Neural progenitor cell (in vitro differentiated cells): ENCODE measurements around the gene ST7. TPM values are rescaled to one million over a fixed set of nuclear protein-coding genes. Genes with fewer than 3 reads are reported as not detected.
"Not testable (repeated sequence)": the region's sequence is repeated elsewhere in the genome, so short reads cannot be mapped to it uniquely, and the experiment has no call there.

Source experiments
- DNase-seq: peaks from one replicate; pipeline ENCODE4 v3.0.0-alpha.2; 2016; ENCODE audit warnings: low spot score
- H2AFZ ChIP-seq: fragments of 200-600 bp; sonication (generic); replicated peaks from 2 replicates; pipeline ENCODE4 v1.6.1; 2016; ENCODE audit warnings: antibody characterized with exemption
- H3F3A ChIP-seq: fragments of 200-600 bp; sonication (generic); 2 replicates; pipeline ENCODE4 v1.6.1; 2016; ENCODE audit warnings: antibody characterized with exemption, low read depth
- H3K27ac ChIP-seq: fragments of 200-600 bp; sonication (generic); 2 replicates; pipeline ENCODE4 v1.5.1; 2016; ENCODE audit warnings: mild to moderate bottlenecking
- H3K27me3 ChIP-seq: fragments of 200-600 bp; sonication (generic); 2 replicates; pipeline ENCODE4 v1.6.1; 2016; ENCODE audit warnings: mild to moderate bottlenecking, moderate library complexity
- H3K36me3 ChIP-seq: fragments of 200-600 bp; sonication (generic); 2 replicates; pipeline ENCODE4 v1.5.1; 2016
- H3K4me1 ChIP-seq: fragments of 200-600 bp; sonication (generic); 2 replicates; pipeline ENCODE4 v1.6.1; 2016; ENCODE audit warnings: mixed run types
- H3K4me2 ChIP-seq: fragments of 200-600 bp; sonication (generic); 2 replicates; pipeline ENCODE4 v1.6.1; 2016
- H3K4me3 ChIP-seq: fragments of 200-600 bp; sonication (generic); 2 replicates; pipeline ENCODE4 v1.5.1; 2016
- H3K79me2 ChIP-seq: fragments of 200-600 bp; sonication (generic); 2 replicates; pipeline ENCODE4 v1.6.1; 2016; ENCODE audit warnings: low read depth
- H3K9ac ChIP-seq: fragments of 200-600 bp; sonication (generic); 2 replicates; pipeline ENCODE4 v1.6.1; 2016
- H3K9me3 ChIP-seq: fragments of 200-600 bp; sonication (generic); 2 replicates; pipeline ENCODE4 v1.5.1; 2016; ENCODE audit warnings: low read depth
- H4K20me1 ChIP-seq: fragments of 200-600 bp; sonication (generic); 2 replicates; pipeline ENCODE4 v1.6.1; 2016; ENCODE audit warnings: low read depth
- H3K27ac Mint-ChIP-seq: 3 replicates; pipeline ENCODE4 v1.8.0; 2021; ENCODE audit warnings: mixed read lengths
- H3K27me3 Mint-ChIP-seq: 2 replicates; pipeline ENCODE4 v1.8.0; 2022; ENCODE audit warnings: low read depth, mild to moderate bottlenecking, inconsistent platforms, moderate library complexity, mixed read lengths; ENCODE audit not compliant: insufficient read depth
- H3K36me3 Mint-ChIP-seq: 3 replicates; pipeline ENCODE4 v1.8.0; 2021; ENCODE audit warnings: mixed read lengths
- H3K4me1 Mint-ChIP-seq: 3 replicates; pipeline ENCODE4 v1.8.0; 2021; ENCODE audit warnings: mixed read lengths
- H3K4me3 Mint-ChIP-seq: 3 replicates; pipeline ENCODE4 v1.8.0; 2021; ENCODE audit warnings: mild to moderate bottlenecking, moderate library complexity, mixed read lengths
- H3K9me3 Mint-ChIP-seq: 3 replicates; pipeline ENCODE4 v1.8.0; 2020; ENCODE audit warnings: mixed read lengths
- EZH2 ChIP-seq: fragments of 200-600 bp; sonication (generic); IDR thresholded peaks from 2 replicates; pipeline ENCODE4 v1.6.1; 2017; ENCODE audit warnings: antibody characterized with exemption, mild to moderate bottlenecking, moderate library complexity
- EZH2phosphoT487 ChIP-seq: fragments of 200-600 bp; sonication (generic); IDR thresholded peaks from 2 replicates; pipeline ENCODE4 v1.6.1; 2017; ENCODE audit warnings: antibody characterized with exemption
- total RNA-seq: library from RNA; depleted of rRNA; stranded (reverse); fragments of >200 nt; gene quantifications from 2 replicates; pipeline ENCODE4 v1.2.3, GENCODE V29; 2015; ENCODE audit warnings: low replicate concordance
- TF ChIP-seq, protein P1 (sequence below): fragments of 200-600 bp; sonication (generic); IDR thresholded peaks from 2 replicates; pipeline ENCODE4 v1.5.1; 2017; ENCODE audit warnings: antibody characterized with exemption, mild to moderate bottlenecking

ST7 gene
- total RNA-seq, 1 donor from 2014 or later = 5.8 TPM

GRCh38 chr7:116970238-116970910 is 17.1 kb downstream of the ST7 start:
- Histone ChIP-seq H3K4me3 (no peak overlapping the region), H2AFZ (no peak overlapping the region), H3K4me1 (peaks cover 30% of the 10 kb centered on the region), H3K27me3 (no peaks in the 10 kb centered on the region), H4K20me1 (no peaks in the 10 kb centered on the region), H3K36me3 (no peaks in the 10 kb centered on the region), H3K9me3 (no peaks in the 10 kb centered on the region), H3F3A (peaks cover 11% of the 10 kb centered on the region), H3K79me2 (no peaks in the 10 kb centered on the region), H3K9ac (no peak overlapping the region), H3K4me2 (no peak overlapping the region), H3K27ac (no peak overlapping the region)
- no peak overlapping the region for H3K4me3 Mint-ChIP-seq
- peaks cover 2% of the 10 kb centered on the region for H3K36me3 Mint-ChIP-seq
- peaks cover 2% of the 10 kb centered on the region for H3K27me3 Mint-ChIP-seq
- no peak overlapping the region for H3K27ac Mint-ChIP-seq
- peaks cover 5% of the 10 kb centered on the region for H3K9me3 Mint-ChIP-seq
- H3K4me1 Mint-ChIP-seq = peaks cover 32% of the 10 kb centered on the region
- TF ChIP-seq EZH2 (no peak), EZH2phosphoT487 (no peak)
- TF ChIP-seq, protein P1, sequence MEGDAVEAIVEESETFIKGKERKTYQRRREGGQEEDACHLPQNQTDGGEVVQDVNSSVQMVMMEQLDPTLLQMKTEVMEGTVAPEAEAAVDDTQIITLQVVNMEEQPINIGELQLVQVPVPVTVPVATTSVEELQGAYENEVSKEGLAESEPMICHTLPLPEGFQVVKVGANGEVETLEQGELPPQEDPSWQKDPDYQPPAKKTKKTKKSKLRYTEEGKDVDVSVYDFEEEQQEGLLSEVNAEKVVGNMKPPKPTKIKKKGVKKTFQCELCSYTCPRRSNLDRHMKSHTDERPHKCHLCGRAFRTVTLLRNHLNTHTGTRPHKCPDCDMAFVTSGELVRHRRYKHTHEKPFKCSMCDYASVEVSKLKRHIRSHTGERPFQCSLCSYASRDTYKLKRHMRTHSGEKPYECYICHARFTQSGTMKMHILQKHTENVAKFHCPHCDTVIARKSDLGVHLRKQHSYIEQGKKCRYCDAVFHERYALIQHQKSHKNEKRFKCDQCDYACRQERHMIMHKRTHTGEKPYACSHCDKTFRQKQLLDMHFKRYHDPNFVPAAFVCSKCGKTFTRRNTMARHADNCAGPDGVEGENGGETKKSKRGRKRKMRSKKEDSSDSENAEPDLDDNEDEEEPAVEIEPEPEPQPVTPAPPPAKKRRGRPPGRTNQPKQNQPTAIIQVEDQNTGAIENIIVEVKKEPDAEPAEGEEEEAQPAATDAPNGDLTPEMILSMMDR = no peak
- no peak for DNase-seq

GRCh38 chr7:116971153-116971552 is 17.9 kb downstream of the ST7 start:
- not testable (repeated sequence) for H3K27ac ChIP-seq

GRCh38 chr7:116971869-116972268 is 18.6 kb downstream of the ST7 start:
- H4K20me1 ChIP-seq = no peaks in the 10 kb centered on the region
- no peak overlapping the region for H3K27ac Mint-ChIP-seq

More at GRCh38 chr7:116971153-116971552, 17.9 kb downstream of the ST7 start:
- H3K4me1 Mint-ChIP-seq = peaks cover 32% of the 10 kb centered on the region
- Histone ChIP-seq H3F3A (peaks cover 11% of the 10 kb centered on the region), H3K4me1 (peaks cover 30% of the 10 kb centered on the region)
- not testable (repeated sequence) for H3K4me3 ChIP-seq, H2AFZ ChIP-seq, H3K9ac ChIP-seq, H3K27me3 Mint-ChIP-seq, H3K9me3 ChIP-seq, H3K36me3 ChIP-seq, H3K79me2 ChIP-seq, H4K20me1 ChIP-seq, H3K4me3 Mint-ChIP-seq, H3K27ac Mint-ChIP-seq, H3K36me3 Mint-ChIP-seq, DNase-seq, H3K27me3 ChIP-seq, H3K4me2 ChIP-seq, H3K9me3 Mint-ChIP-seq

GRCh38 chr7:116975024-116975423 is 21.7 kb downstream of the ST7 start:
- not testable (repeated sequence) for H3K79me2 ChIP-seq, H3K9me3 ChIP-seq, H3K27me3 ChIP-seq, H3K4me3 ChIP-seq, H3K27ac Mint-ChIP-seq, H3K4me3 Mint-ChIP-seq, H3K9me3 Mint-ChIP-seq, DNase-seq, H3K9ac ChIP-seq, H3K36me3 Mint-ChIP-seq, H3K27me3 Mint-ChIP-seq, H3K4me2 ChIP-seq, H4K20me1 ChIP-seq, H2AFZ ChIP-seq, H3K36me3 ChIP-seq, H3K27ac ChIP-seq
- H3K4me1 Mint-ChIP-seq = peaks cover 27% of the 10 kb centered on the region
- Histone ChIP-seq H3K4me1 (peaks cover 24% of the 10 kb centered on the region), H3F3A (peaks cover 11% of the 10 kb centered on the region)

More at GRCh38 chr7:116971869-116972268, 18.6 kb downstream of the ST7 start:
- no peak for DNase-seq
- no peaks in the 10 kb centered on the region for H3K9me3 ChIP-seq
- H3K4me3 ChIP-seq = no peak overlapping the region
- peaks cover 30% of the 10 kb centered on the region for H3K4me1 ChIP-seq
- H3K36me3 Mint-ChIP-seq = peaks cover 2% of the 10 kb centered on the region
- no peak overlapping the region for H3K9ac ChIP-seq
- H3K79me2 ChIP-seq = no peaks in the 10 kb centered on the region
- peaks cover 2% of the 10 kb centered on the region for H3K27me3 Mint-ChIP-seq
- H3K9me3 Mint-ChIP-seq = peaks cover 5% of the 10 kb centered on the region
- H3K27me3 ChIP-seq = no peaks in the 10 kb centered on the region
- H3K4me3 Mint-ChIP-seq = no peak overlapping the region
- peaks cover 11% of the 10 kb centered on the region for H3F3A ChIP-seq
- TF ChIP-seq EZH2phosphoT487 = no peak
- no peak for TF ChIP-seq EZH2
- TF ChIP-seq, protein P1 = no peak
- no peak overlapping the region for H2AFZ ChIP-seq
- H3K4me2 ChIP-seq = no peak overlapping the region
- H3K4me1 Mint-ChIP-seq = peaks cover 27% of the 10 kb centered on the region
- H3K36me3 ChIP-seq = no peaks in the 10 kb centered on the region
- H3K27ac ChIP-seq = no peak overlapping the region
